GM12865 (cell line): ENCODE measurements around the gene AGPAT3.

ENCODE experiments used
- DNase-seq: peaks from one replicate; pipeline ENCODE4 v3.0.0; 2010; ENCODE audit warnings: low read depth
- H3K4me3 ChIP-seq: 2 replicates; pipeline ENCODE4 v1.5.1; 2011; ENCODE audit warnings: mild to moderate bottlenecking, low read depth, low read length, control low read depth
- TF ChIP-seq, protein P1 (sequence below): IDR thresholded peaks from 2 replicates; pipeline ENCODE4 v1.5.1; 2011; ENCODE audit warnings: low read length, control low read depth, low read depth, inconsistent platforms; ENCODE audit not compliant: insufficient read depth; ENCODE audit errors: missing control alignments

The AGPAT3 gene

DNA sequence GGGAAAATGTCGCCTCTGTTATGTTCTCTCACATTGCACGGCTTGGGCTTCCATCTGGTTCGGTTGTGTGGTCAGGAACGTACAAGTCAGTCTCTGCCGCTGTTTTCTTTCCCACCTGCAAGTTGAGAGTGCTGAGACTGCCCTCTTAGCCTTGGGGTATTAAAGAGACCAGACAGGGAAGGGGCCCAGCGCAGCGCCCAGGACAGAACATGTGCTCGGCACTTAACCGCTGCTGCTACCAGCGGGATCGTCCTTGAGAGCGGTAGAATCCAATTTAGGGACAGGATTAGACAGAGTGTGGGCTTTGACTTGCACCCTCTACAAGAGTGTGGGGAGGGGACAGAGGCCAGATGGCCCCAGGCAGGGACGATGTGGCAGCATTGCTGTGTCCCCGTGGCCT, 17.7 kb upstream of the AGPAT3 start:
- no peak for DNase-seq
- TF ChIP-seq, protein P1, sequence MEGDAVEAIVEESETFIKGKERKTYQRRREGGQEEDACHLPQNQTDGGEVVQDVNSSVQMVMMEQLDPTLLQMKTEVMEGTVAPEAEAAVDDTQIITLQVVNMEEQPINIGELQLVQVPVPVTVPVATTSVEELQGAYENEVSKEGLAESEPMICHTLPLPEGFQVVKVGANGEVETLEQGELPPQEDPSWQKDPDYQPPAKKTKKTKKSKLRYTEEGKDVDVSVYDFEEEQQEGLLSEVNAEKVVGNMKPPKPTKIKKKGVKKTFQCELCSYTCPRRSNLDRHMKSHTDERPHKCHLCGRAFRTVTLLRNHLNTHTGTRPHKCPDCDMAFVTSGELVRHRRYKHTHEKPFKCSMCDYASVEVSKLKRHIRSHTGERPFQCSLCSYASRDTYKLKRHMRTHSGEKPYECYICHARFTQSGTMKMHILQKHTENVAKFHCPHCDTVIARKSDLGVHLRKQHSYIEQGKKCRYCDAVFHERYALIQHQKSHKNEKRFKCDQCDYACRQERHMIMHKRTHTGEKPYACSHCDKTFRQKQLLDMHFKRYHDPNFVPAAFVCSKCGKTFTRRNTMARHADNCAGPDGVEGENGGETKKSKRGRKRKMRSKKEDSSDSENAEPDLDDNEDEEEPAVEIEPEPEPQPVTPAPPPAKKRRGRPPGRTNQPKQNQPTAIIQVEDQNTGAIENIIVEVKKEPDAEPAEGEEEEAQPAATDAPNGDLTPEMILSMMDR = no peak

DNA sequence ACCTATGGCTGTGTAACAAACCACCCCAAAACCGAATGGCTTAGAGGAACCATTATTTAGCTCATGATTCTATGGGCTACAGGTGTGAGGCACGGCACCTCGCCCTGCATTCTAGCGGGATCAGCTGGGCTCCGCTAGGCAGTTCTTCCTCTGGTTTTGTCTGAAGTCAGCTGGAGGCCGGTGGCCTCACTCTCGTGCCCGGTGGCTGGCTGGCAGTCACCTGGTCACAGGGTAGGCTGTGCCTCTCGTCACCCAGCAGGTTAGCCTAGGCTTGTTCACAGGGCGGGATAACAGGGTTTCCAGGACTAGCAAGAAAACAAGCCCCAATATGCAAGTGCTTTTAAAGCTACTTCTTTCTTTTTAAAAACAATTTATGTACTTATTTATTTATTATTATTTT, 16.3 kb upstream of the AGPAT3 start:
- no peak overlapping the region for H3K4me3 ChIP-seq
- DNase-seq = no peak
- TF ChIP-seq, protein P1 = no peak

More for the DNA sequence above, 17.7 kb upstream of the AGPAT3 start:
- H3K4me3 ChIP-seq = no peak overlapping the region

DNA sequence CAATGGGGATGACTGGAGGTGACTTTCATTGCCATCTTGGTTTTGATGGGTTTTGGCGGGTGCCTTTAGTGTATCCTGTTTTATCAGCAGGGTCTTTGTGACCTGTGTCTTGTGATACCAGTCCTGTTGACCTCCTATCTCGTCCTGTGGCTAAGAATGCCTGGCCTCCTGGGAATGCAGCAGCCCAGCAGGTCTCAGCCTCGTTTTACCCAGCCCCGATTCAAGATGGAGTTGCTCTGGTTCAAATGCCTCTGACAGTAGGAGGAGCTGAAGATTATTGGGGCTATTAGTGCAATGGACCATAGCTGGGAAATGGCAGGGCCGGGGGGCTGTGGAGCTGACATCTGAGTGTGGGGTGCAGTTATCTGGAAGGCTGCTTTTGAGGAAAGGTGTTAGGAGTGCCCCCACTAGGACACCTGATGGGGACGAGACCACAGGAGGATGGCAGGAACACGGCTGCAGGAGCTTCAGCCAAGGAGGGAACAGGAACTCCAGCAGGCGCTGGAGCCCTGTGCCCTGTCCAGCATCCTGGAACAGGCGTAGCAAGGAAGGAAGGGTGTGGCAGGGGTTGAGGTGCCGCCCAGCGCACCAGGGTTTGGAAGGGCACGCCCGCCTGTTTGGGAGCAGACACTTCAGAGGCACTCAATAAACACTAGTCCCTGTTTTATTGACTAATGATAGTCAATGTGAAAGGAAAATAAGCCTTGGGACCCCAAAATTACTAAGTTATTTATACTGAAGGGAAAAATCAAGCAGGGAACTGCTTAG, 15.3 kb upstream of the AGPAT3 start:
- no peak overlapping the region for H3K4me3 ChIP-seq
- TF ChIP-seq, protein P1 = no peak
- DNase-seq = no peak

DNA sequence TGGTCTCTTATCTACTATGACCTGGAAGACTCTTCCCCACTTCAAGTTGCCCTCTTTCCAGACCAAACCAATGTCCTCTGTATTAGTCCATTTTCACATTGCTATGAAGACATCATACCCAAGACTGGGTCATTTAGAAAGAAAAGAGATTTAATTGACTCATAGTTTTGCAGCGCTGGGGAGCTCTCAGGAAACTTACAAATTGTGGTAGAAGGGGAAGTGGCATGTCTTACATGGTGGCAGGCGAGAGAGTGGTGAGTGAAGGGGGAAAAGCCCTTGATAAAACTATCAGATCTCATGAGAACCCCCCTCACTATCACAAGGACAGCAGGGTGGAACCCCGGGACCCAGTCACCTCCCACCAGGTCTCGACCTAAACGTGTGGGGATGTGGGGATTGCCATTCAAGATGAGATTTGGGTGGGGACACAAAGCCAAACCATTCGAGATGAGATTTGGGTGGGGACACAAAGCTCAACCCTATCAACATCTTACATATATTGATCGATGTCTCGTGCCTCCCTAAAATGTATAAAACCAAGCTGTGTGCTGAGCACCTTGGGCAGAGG, 14.2 kb upstream of the AGPAT3 start:
- TF ChIP-seq, protein P1 = no peak
- no peak overlapping the region for H3K4me3 ChIP-seq
- DNase-seq = no peak

DNA sequence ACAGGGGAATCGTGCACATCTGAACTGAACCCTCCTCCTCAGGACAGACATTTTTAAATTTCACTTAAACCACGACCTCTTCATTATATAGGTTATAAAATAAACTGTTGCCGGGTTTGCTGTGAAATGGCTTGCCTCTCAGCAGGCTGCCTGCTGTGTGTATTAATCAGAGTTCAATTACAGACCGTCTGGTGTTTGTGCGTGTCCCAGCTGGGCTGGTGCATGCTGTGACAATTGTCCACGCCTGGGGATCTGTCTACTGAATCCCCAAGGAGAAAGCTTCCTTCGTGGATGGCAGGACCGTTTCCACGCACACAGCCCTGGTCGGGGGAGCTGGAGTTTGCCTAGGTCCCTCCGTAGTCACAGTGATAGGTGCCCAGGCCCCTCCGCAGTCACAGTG, 13.4 kb upstream of the AGPAT3 start:
- TF ChIP-seq, protein P1 = no peak
- DNase-seq = no peak
- H3K4me3 ChIP-seq = no peak overlapping the region

DNA sequence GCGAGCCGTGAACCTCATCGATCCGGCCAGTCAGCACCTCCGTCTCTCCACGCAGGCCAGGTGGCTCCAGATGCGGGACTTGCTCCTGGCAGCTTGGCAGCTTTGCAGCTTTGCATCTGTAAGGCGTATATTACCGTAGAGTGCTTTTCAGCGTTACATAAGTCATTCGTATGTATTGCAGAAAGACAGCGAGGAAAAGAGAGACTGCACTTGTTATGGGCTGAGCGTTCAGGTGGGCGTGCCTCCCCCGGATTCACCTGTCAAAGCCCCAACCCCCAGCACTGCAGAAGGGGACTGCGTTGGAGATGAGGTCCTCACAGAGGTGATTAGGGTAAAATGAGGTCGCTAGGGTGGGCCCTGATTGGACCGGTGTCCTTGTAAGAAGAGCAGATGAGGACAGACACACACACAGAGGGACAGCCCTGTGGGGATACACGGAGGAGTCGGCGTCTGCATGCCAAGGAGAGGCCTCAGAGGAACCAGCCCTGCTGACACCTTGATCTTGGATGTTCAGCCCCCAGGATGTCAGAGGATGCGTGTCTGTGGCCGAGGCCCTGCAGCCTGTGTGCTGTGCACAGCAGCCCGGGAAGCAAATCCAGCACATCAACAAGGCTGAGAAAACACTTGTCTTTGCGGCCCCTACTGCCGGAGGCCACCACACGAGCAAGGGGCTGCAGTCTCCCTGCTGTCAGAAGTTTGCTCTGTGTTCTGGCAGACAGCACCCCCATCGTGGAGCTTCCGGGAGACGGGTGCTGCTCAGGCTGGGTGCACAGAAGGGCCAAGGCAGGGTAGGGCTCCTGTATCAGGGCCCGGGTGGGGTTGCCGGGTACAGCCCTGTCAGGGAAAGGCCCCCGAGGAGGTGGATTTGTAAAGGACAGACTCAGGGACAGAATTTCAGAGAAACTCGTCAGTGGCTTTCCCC, 10.9 kb upstream of the AGPAT3 start:
- DNase-seq = no peak
- TF ChIP-seq, protein P1 = no peak
- H3K4me3 ChIP-seq = no peak overlapping the region
